ENCODE data around the gene MAP6D1.

Gene MAP6D1

GRCh38 chr3:183814240-183814639, 11.1 kb downstream of the MAP6D1 start:
- no peaks in the 10 kb centered on the region for H3F3A ChIP-seq (ENCODE audit: low read depth)
- no peaks in the 10 kb centered on the region for H3K79me2 ChIP-seq (ENCODE audit: insufficient read depth, low read length)
- no peak overlapping the region for H3K9ac ChIP-seq (ENCODE audit: low read depth, low read length, poor library complexity, severe bottlenecking)
- no peak overlapping the region for H2AFZ ChIP-seq (ENCODE audit: low read length)
- no peaks in the 10 kb centered on the region for H3K9me2 ChIP-seq (replicated peaks; ENCODE audit: low read depth, low read length)
- H3K27me3 ChIP-seq (ENCODE audit: insufficient read depth, low read length, poor library complexity, severe bottlenecking), result no peaks in the 10 kb centered on the region
- no peaks in the 10 kb centered on the region for H3K9me3 ChIP-seq (ENCODE audit: insufficient read depth, low read depth, low read length)
- no peak for TF ChIP-seq EZH2phosphoT487 (IDR thresholded peaks at IDR 0.05; ENCODE audit: borderline replicate concordance)
- TF ChIP-seq CTCF (conservative IDR thresholded peaks at IDR 0.05; ENCODE audit: low read length), result no peak
- no peak overlapping the region for H3K4me3 ChIP-seq (ENCODE audit: low read length, poor library complexity, severe bottlenecking)
- H3K36me3 ChIP-seq (ENCODE audit: insufficient read depth, low read length), result peaks cover 45% of the 10 kb centered on the region; the same call in 1 of the 2 replicates
- H3K4me2 ChIP-seq (ENCODE audit: low read depth, low read length, poor library complexity, severe bottlenecking), result no peak overlapping the region
- no peaks in the 10 kb centered on the region for H3K4me1 ChIP-seq (ENCODE audit: insufficient read depth, low read length, poor library complexity, severe bottlenecking)
- H4K20me1 ChIP-seq (ENCODE audit: insufficient read depth, low read length, poor library complexity, severe bottlenecking), result no peaks in the 10 kb centered on the region

- no peak overlapping the region for H2AFZ ChIP-seq (ENCODE audit: low read length)
- no peak overlapping the region for H3K9ac ChIP-seq (ENCODE audit: low read depth, low read length, poor library complexity, severe bottlenecking)
- no peaks in the 10 kb centered on the region for H3K27me3 ChIP-seq (ENCODE audit: insufficient read depth, low read length, poor library complexity, severe bottlenecking)
These were observed 12.5 kb downstream of the MAP6D1 start for GRCh38 chr3:183812761-183813445.

GRCh38 chr3:183811638-183812037, 13.7 kb downstream of the MAP6D1 start:
- no peaks in the 10 kb centered on the region for H3K27me3 ChIP-seq (ENCODE audit: insufficient read depth, low read length, poor library complexity, severe bottlenecking)
- H3K9me2 ChIP-seq (replicated peaks; ENCODE audit: low read depth, low read length), result no peaks in the 10 kb centered on the region
- no peak overlapping the region for H3K4me3 ChIP-seq (ENCODE audit: low read length, poor library complexity, severe bottlenecking)
- H3K4me2 ChIP-seq (ENCODE audit: low read depth, low read length, poor library complexity, severe bottlenecking), result no peak overlapping the region
- H3K9me3 ChIP-seq (ENCODE audit: insufficient read depth, low read depth, low read length), result no peaks in the 10 kb centered on the region
- no peaks in the 10 kb centered on the region for H3F3A ChIP-seq (ENCODE audit: low read depth)
- TF ChIP-seq CTCF (conservative IDR thresholded peaks at IDR 0.05; ENCODE audit: low read length) (no peak), EZH2phosphoT487 (IDR thresholded peaks at IDR 0.05; ENCODE audit: borderline replicate concordance) (no peak)
- H3K79me2 ChIP-seq (ENCODE audit: insufficient read depth, low read length), result no peaks in the 10 kb centered on the region
- no peaks in the 10 kb centered on the region for H4K20me1 ChIP-seq (ENCODE audit: insufficient read depth, low read length, poor library complexity, severe bottlenecking)
- no peak overlapping the region for H3K9ac ChIP-seq (ENCODE audit: low read depth, low read length, poor library complexity, severe bottlenecking)
- no peak overlapping the region for H2AFZ ChIP-seq (ENCODE audit: low read length)
- peaks cover 65% of the 10 kb centered on the region; the same call in 1 of the 2 replicates for H3K36me3 ChIP-seq (ENCODE audit: insufficient read depth, low read length)
- H3K4me1 ChIP-seq (ENCODE audit: insufficient read depth, low read length, poor library complexity, severe bottlenecking), result no peaks in the 10 kb centered on the region

More at GRCh38 chr3:183812761-183813445, 12.5 kb downstream of the MAP6D1 start:
- no peaks in the 10 kb centered on the region for H4K20me1 ChIP-seq (ENCODE audit: insufficient read depth, low read length, poor library complexity, severe bottlenecking)
- H3K9me3 ChIP-seq (ENCODE audit: insufficient read depth, low read depth, low read length), result no peaks in the 10 kb centered on the region
- H3K79me2 ChIP-seq (ENCODE audit: insufficient read depth, low read length), result no peaks in the 10 kb centered on the region
- no peaks in the 10 kb centered on the region for H3F3A ChIP-seq (ENCODE audit: low read depth)
- peaks cover 57% of the 10 kb centered on the region; the same call in 1 of the 2 replicates for H3K36me3 ChIP-seq (ENCODE audit: insufficient read depth, low read length)
- H3K4me3 ChIP-seq (ENCODE audit: low read length, poor library complexity, severe bottlenecking), result no peak overlapping the region
- no peak for TF ChIP-seq CTCF (conservative IDR thresholded peaks at IDR 0.05; ENCODE audit: low read length)
- no peaks in the 10 kb centered on the region for H3K9me2 ChIP-seq (replicated peaks; ENCODE audit: low read depth, low read length)
- no peaks in the 10 kb centered on the region for H3K4me1 ChIP-seq (ENCODE audit: insufficient read depth, low read length, poor library complexity, severe bottlenecking)
- H3K4me2 ChIP-seq (ENCODE audit: low read depth, low read length, poor library complexity, severe bottlenecking), result no peak overlapping the region

Measured in Loucy (cell line).